Fibroblast of skin of left quadriceps (primary cell): Measurements from ENCODE around the gene DNAAF5.

ENCODE experiments used
- DNase-seq, 2 experiments: peaks; one replicate each; pipeline ENCODE4 v3.0.0-alpha.2; 2013; ENCODE audit warnings: low read depth in 2 of 2

Gene DNAAF5

DNA sequence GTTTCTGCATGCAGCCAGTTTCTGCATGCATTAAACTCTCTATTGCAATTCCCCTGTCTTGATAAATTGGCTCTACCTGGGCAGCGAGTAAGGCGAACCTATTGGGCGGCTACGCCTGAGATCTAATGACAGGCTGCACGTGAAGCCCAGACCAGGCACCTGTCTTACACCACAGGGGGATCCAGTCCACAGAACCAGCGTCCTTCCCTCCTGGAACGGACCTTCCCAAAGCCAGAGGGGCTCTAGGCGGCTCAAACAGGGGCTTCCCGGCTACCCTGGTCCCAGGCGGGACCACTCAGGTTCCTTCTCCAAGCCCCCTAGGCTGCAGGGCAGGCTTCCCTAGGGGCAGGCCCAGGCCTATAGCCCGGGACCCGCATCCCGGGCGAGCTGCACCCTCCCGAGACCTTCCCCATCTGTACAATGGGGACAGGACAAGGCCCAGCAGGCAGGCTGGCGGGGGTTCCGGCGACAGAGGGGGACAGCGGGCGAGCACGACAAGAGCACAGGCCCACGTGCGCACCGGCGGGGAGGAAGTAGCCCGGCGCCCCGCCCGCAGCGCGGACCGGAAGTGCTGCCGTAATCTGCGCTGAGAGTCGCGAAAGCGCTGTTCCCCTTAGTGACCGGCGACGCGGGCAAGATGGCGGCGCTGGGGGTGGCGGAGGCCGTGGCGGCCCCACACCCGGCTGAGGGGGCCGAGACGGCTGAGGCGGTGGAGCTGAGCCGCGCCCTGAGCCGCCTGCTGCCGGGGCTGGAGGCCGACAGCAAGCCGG lies at the start of gene DNAAF5:
Gene DNAAF5 (plus strand): TSS at position 616 of the 770 bp plus-strand sequence. CDS start 22 bp downstream, at position 638.
- peak; percentile 53 to 56 for DNase-seq

DNA sequence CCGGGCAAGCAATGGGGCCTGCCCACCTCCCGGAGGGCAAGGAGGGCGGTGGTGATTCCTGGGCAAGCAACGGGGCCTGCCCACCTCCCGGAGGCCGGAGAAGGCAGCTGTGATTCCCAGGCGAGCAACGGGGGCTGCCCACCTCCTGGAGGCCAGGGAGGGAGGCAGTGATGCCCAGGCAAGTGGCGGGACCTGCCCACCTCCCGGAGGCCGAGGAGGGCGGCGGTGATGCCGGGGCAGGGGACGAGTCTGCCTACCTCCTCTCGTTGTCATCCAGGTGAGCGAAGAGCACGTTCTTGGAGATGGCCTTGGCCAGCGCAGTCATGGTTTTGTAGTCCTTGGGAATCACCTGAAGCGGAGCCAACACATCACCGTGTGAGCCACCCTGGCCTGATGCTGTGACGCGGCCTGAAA lies 49.5 kb upstream of the DNAAF5 start:
- no peak for DNase-seq

DNA sequence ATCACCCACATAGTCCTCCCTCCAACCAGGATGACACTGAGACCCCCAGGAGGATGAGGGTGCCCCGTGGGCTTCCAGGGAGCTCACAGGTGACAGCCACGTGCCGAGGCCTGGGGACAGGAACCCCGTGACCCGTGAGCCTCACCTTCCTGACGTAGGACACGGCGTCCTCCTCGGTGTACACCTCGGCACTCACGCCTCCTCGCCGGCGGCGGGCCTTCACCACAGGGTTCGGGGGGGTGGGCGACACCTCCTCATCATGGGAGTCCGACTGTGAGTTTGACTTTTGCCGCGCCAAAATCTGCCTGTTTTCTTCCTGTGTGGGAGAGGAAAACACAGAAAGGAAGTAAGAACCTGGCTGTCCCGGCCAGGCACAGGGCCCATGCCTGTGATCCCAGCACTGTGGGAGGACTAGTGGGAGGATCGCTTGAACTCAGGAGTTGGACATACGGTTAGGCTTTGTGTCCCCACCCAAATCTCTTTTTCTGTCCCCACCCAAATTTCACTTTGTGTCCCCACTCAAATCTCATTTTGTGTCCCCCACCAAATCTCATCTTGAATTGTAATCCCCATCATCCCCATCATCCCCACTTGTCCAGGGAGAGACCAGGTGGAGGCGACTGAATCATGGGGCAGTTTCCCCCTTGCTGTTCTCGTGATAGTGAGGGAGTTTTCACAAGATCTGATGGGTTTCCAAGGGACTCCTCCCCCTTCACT lies 45.9 kb upstream of the DNAAF5 start:
- DNase-seq: no peak

DNA sequence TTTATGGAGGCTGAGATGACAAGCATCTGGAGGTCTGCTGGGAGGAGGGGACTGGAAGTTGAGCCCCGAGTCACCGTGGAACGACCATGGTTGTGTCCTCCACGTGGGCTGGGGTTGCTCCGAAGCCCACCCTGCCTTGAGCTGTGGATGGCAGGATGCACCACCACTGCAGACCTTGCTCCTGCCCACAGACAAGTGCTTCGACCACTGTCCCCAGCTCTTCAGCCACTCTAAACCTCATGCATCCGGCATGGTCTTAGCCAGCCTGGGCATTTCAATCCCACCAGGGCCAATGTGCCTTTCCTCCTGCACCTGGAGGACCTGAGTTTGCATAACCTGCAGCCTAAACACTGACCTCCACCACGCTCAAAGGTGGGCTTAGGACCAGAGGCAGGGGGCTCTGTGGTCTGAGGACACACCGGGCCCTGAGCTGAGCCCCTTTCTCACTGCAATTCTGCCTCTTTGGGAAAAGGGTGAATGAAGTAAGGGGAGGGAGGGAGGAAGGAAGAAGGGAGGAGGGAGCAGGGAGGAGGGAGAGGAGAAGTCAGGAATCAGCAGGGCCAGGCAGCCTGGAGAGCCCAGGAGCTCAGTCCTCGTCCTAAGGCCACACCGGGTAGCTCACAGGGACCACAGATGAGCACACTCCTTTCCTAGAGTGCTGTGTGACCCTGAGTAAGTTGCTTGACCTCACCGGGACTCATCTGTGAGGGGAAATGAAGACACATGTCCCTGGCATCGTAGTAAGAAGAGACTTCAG lies 44.8 kb upstream of the DNAAF5 start:
- no peak for DNase-seq

DNA sequence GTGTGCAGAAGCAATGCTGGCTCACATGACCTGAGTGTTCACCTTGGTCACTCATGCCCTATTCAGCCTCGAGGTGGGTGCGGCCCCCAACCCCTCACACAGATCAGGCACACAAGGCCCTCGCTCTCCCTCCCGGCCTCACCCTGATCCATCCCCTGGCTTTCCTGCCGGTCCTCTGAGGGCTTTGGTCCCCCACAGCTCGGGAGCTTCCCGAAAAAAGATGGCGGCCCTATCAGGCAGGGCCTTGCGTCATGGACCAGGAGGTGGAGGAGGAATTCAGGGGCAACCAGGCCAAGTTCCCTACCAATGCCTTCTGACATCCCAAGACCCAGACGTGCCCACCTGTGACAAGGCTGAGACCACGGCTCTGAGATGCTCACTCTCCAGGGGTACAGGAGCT lies 43.7 kb upstream of the DNAAF5 start:
- no peak for DNase-seq

DNA sequence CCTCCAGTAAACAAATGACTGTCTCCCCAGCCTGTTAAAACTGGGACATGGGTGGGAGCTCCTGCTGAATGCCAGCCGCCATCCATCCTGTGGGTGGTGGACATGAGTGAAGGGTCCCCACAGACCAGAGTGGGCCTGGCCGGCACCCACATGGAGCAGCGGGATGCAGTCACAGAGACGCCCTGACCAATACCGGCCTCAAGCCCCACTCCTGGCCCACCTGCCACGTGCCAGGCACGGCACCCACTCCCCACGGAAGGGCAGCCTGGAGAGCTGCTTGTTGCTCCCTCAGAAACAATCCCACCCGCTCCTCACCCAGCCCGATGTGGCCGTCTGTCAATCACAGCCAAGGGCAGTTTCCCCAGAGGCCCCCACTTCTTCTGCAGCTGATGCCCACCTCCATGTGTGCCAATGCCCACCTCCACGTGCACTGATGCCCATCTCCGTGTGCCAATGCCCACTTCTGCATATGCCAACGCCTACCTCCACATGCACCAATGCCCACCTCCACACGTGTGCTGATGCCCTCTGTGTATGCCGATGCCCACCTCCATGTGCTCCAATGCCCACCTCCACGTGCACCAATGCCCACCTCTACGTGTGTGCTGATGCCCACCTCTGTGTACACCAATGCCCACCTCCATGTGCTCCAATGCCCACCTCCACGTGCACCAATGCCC lies 42.8 kb upstream of the DNAAF5 start:
- no peak for DNase-seq

DNA sequence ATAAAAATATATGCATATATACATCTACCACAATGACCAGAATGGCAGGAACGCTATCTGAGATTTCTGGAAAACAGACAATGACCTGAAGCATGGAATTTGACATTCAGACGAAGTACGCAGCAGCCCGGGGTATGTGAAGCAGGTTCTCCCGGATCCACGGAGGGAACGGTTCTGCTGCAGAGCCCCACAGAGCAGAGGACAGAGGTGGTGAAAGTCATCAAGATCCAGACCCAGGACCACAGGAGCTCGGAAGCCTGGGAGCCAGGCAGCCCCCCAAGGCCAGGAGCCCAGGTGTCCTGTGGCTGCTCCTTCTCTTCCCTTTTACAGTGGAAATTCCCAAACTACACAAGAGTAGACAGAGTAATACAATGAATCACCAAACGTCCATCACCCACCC lies 42.1 kb upstream of the DNAAF5 start:
- DNase-seq: no peak

DNA sequence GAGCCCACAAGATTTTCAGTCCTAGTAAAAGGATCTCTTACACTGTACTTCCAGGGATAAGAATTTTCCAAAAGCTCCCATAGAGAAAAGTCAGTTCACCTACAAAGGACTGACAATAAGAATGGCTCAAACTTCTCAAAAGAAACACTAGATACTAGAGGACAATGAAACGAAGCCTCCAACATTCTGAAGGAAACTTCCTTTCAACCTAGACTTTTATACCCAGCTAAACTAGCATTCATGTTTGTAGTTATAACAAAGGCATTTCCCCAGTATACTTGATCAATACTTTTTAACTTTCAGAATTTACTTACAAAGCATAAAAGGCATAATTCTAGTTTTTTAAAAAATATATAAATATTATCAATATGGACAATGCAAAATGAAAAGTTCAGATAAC lies 41.0 kb upstream of the DNAAF5 start:
- DNase-seq: no peak

DNA sequence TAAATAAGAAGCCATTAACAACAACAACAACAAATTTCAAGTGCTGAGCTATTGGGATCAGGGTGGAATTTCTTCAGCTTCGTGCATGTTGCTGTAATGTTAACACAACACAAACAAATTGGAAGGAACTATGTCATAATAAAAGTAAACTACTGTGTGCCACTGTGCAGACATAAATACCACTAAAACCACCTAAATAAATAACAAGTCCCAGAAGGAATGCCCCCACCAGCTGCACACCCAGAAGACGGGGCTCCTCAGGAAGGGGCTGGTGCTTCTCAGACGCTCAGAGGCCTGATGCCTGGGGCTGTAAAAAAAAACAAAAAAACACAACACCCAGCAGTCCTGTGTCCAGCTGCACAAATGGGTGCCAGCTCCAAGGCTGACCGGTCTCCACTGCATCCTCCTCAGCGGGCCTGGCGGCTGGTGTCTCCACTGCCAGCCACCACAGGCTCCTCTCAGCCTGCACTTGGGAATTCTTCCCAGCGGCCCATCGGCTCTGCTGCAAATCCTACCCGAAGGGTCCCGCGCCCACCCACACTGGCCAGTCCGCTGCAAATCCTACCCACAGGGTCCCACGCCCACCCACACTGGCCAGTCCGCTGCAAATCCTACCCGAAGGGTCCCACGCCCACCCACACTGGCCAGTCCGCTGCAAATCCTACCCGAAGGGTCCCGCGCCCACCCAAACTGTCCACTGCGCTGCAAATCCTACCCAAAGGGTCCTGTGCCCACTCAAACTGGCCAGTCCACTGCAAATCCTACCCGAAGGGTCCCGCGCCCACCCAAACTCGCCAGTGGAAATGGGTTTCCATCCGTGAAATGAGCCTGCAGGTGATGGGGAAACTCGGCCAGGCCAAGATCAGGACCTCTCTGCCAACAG lies 35.8 kb upstream of the DNAAF5 start:
- DNase-seq: no peak

DNA sequence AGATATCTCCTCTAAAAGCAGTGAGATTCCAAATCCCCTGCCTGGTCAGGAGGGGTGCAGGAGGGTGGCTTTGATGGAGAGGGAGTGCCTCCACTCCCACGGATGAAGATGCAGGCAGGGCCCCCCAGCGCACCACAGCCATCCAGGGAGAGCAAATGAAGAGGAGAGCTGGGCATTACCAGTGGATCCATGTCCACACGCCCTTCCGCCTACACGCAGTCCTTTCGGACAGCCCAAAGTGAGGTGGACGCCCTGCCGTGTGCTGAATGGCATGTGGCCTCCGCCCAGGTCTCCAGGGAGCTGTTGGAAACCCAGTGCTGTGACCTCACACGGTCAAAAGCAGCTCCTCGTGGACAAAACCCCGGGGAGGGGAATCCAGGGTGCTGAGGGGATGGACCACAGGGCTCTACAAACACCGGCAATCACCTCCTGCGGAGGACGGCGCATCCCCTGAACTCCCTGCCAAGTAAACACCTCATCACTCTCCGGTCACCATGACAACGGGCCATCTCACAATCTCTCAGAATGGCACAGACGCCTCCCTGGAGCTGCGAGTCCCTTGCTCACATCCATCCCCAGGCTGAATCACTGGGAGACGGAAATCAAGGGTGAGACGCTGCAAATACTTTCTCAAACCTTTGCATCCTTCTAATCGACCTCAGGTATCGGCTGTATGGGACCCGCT lies 35.0 kb upstream of the DNAAF5 start:
- no peak for DNase-seq

DNA sequence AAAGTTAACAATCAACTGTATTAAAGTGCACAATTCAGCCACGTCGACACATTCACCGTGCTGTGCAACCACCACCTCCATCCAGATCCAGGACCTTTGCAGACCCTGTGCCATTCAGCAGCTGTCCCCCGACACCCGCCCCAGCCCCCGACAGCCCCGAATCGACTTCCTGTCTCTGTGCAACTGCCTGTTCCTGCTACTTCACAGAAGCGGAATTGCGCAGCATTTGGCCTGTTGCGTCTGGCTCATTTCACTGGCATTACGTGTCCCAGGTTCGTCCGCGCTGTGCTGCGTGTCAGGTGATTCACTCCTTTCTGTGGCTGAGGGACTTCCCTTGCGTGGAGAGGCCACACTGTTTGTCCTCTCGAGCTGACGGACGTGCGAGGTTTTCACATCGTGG lies 33.2 kb upstream of the DNAAF5 start:
- DNase-seq: no peak

DNA sequence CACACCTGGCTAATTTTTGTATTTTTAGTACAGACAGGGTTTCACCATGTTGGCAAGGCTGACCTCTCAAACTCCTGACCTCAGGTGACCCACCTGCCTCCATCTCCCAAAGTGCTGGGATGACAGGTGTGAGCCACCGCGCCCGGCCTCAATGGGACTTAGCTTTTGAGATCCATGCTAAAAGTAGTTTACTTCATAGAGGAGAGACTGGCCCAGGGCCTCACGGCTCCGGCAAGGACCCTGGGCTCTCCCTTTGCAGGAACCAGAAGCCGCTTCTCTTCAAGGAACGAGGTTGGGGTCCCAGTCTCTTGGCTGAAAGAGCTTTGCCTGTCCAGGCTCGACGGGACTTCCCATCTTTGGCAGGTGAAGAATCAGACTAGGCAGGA lies 30.1 kb upstream of the DNAAF5 start:
- no peak for DNase-seq

DNA sequence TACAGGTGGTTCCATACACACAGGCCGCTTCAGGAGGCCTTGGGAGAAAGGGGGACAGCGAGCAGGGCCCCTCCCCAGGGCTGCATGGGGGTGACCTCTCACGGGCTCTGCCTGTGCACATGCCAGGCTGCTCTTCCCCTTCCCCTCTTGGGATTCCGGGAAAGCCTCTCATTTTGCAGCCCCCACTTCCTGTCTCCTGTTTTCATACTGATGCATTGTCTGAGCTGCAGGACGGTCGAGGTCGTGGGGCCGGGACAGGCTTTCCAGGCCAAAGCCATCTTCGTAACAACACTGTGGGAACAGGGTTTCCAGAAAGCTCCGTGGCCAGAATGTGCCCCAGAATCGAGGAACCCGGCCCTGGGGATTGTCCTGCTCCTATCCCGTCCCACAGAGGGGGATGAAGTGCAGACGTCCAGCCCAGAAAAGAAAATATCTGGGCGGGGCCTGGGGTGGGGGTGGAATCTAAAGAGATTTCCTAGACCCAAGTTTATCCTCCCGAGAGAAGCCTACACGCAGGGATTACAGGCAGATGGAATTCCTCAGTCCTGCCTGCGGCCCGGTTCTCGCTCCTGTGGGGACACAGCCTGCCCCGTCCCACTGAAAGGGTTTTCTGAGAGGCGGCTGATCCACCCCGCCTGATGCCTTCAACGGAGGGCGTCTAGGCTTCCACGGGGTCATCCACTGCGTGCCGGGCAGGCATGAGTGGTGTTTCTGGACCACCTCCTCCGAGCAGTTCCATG lies 29.5 kb upstream of the DNAAF5 start:
- DNase-seq: no peak

DNA sequence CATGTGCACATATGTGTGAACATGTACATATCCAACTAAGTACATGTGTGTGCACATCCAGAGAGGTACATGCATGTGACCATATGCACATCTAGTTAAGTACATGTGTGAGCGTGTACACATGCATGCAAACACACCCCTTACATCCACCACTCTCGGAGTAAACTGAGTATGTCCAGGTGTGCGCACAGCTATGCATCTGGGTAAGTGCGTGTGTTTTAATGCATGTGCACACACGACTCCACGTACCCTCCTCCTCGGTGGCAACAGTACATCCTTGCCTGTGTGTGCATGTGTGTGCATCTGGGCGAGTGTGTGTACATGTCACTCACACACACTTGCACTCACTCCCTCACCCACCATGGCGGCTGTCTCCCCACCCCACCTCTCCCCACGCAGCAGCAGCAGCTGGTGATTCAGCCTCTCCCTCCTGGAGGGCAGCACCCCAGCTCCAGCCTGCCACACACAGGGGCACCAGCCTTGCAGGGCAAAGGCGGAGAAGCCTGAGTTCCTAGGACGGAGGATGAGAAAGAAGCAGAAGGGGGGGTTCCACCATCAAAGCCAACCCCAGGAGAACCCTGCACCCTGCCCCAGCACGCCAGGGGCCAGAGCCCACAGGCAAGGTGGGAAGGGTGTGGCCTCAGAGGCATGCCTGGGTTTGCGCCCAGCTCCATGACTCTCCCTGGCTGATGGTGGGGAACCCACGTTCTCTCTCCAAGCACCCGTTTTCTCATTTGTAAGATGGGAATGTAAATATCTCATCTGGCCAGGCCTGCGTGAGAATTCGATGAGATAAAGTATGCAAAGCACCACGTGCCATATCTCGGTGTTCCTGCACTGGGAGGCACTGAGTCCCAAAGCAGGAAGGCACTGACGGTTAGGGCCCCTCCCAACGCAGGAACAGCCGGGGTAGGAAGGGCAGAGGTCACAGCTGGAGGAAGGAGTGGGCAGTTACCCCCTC lies 27.7 kb upstream of the DNAAF5 start:
- no peak for DNase-seq

DNA sequence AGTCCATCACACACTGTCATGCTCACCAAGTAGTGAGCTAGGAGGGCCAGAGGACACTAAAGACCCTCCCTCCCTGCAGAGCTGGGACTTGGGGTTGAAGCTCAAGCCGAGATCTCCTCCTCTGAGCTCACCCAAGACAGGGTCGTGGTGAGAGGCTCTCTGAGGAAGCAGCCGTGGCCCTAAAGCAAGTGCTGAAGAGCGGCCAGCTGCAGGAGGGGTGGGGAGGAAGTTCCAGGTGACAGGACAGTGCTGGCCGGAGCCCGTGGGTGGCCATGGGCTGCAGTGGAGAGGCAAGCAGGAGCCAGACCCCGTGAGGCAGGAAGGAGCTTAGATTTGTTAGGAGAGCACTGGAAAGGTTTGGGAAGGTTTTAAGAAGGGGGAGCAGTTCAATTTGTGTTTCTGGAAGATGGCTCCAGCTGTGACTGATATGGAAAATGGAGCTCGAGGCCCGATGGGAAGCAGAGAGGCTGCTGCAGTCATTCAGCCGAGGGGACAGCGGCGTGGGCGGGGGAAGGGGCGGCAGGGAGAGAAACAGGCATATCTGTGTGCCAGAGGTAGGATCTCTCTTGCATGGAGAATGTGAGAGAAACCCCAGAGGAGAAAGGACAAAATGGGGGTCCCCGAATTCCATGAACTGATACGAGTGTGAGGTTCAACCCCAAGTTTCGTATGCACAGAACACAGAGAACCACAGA lies 26.9 kb upstream of the DNAAF5 start:
- DNase-seq: no peak

DNA sequence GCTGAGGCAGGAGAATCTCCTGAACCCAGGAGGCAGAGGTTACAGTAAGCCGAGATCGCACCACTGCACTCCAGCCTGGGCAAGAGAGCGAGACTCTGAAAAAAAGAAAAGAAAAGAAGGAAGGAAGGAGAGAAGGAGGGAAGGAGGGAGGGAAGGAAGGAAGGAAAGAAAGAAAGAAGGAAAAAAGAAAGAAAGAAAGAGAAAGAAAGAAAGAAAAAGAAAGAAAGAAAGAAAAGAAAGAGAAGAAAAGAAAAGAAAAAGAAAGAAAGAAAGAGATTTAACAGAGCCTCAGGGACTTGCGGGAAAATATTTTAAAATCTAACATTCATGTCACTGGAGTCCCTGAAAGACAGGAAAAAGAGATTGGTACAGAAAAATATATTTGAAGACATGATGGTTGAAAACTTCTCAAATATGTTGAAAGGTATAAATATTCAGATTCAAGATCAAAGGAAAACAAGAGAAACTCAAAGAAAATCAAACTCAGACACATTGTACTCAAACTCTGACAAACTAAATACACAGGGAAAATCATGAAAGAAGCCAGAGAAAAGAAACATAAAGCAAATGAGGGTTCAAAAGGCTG lies 25.3 kb upstream of the DNAAF5 start:
- DNase-seq: no peak

DNA sequence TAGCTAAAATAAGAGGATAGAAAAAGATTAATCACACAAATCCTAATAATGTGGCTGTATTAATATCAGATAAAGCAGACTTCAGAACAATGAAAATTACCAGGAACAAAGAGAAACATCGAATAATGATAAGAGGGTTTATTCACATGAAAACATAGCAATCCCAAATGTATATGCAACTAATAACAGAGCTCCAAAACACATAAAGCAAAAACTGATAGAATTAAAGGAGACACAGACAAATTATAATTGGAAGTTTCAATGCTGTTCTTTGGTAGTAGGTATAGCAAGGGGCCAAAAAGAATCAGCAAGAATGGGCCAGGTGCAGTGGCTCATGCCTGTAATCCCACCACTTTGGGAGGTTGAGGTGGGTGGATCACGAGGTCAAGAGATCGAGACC lies 23.4 kb upstream of the DNAAF5 start:
- no peak for DNase-seq

DNA sequence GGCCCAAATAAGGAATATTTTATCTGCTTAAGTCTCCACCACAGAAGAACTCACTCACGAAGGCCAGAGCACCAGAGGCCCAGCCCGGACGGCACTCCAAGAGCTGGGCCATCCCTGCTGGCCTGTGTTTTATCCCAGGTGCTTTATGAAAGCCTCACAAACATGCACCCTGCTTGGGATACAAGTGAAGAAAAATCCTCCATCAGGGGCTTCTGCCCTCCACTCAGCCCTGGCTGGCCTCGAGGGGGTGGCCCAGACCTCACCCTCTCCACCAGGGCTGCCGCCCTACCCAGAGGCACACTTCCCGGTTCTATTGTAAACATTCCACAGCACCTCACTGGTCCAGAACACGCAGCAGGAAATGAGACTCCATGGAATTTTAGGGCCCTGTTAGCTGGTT lies 19.8 kb upstream of the DNAAF5 start:
- no peak for DNase-seq
